ENCODE measurements around the gene F11. TPM values are rescaled to one million over a fixed set of nuclear protein-coding genes. Genes with fewer than 3 reads are reported as not detected.
"Not testable (repeated sequence)": the region's sequence is repeated elsewhere in the genome, so short reads cannot be mapped to it uniquely, and the experiment has no call there.

The F11 gene
- total RNA-seq, 1 experiment from 2014 or later = not detected

DNA sequence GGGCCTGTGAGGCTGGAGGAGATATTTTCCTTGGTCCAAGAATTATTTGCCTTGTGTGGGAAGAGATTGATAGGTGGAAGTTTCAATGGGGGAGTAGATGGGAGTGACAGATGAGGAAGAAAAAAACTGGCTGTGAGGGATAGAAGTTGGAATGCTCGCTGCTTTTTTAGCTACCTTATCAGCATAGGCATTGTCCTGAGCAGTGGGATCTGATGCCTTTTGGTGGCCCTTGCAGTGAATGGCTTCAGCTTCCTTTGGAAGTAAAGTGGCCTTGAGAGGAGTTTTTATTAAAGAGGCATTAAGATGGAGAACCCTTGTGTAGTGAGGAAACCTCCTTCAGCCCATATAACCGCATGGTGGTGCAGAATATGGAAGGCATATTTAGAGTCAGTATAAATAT, 22.7 kb upstream of the F11 start:
- Histone ChIP-seq H3K4me2 (ENCODE audit: low read length) (no peak overlapping the region), H3K36me3 (ENCODE audit: low read depth, low read length) (no peaks in the 10 kb centered on the region), H3K79me2 (ENCODE audit: low read length) (no peaks in the 10 kb centered on the region), H3K4me1 (ENCODE audit: insufficient read depth, low read length) (no peaks in the 10 kb centered on the region), H3K9me3 (ENCODE audit: low read length) (no peaks in the 10 kb centered on the region), H2AFZ (ENCODE audit: low read length) (no peak overlapping the region), H3F3A (ENCODE audit: low read length, unreplicated experiment) (no peaks in the 10 kb centered on the region), H4K20me1 (ENCODE audit: low read length) (no peaks in the 10 kb centered on the region), H3K9ac (ENCODE audit: low read length) (no peak overlapping the region), H3K4me3 (ENCODE audit: low read length) (no peak overlapping the region), H3K9me2 (replicated peaks; ENCODE audit: low read length) (no peaks in the 10 kb centered on the region), H3K27me3 (ENCODE audit: low read length) (peaks cover 9% of the 10 kb centered on the region; the same call in 1 of the 2 replicates), H3K27ac (ENCODE audit: low read length) (no peak overlapping the region)
- no peak for DNase-seq
- BruUV-seq (replicated peaks) = no TSS peak
- ChIA-PET CTCF (no interaction called here), POLR2A (ENCODE audit: unreplicated experiment) (no interaction called here)
- TF ChIP-seq, protein P1, sequence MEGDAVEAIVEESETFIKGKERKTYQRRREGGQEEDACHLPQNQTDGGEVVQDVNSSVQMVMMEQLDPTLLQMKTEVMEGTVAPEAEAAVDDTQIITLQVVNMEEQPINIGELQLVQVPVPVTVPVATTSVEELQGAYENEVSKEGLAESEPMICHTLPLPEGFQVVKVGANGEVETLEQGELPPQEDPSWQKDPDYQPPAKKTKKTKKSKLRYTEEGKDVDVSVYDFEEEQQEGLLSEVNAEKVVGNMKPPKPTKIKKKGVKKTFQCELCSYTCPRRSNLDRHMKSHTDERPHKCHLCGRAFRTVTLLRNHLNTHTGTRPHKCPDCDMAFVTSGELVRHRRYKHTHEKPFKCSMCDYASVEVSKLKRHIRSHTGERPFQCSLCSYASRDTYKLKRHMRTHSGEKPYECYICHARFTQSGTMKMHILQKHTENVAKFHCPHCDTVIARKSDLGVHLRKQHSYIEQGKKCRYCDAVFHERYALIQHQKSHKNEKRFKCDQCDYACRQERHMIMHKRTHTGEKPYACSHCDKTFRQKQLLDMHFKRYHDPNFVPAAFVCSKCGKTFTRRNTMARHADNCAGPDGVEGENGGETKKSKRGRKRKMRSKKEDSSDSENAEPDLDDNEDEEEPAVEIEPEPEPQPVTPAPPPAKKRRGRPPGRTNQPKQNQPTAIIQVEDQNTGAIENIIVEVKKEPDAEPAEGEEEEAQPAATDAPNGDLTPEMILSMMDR (conservative IDR thresholded peaks at IDR 0.05; ENCODE audit: low read depth, low read length) = no peak
- TF ChIP-seq EZH2 (IDR thresholded peaks at IDR 0.05; ENCODE audit: low read length, unreplicated experiment) (no peak), EZH2phosphoT487 (IDR thresholded peaks at IDR 0.05; ENCODE audit: borderline replicate concordance, low read length) (no peak)
- intact Hi-C loops (cut with micrococcal nuclease) = no loop called here
- no peak for ATAC-seq

DNA sequence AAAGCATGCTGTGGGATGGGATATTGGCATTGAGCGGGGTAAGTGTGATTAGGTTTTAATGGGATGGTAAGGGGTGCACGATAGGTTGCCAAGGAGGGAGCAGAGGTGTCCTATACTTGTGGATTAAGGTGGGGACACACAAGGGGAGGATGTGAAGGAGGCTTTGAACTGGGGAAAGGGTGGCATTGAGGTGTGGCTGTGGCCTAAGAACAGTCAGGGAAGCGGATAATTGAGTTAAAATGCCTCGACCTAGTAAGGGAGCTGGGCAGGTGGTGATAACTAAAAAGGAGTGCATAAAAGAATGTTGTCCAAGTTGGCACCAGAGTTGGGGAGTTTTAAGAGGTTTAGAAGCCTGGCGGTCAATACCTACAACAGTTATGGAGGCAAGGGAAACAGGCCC, 21.2 kb upstream of the F11 start:
- H3K4me3 ChIP-seq (ENCODE audit: low read length) = no peak overlapping the region
- H3K36me3 ChIP-seq (ENCODE audit: low read depth, low read length) = no peaks in the 10 kb centered on the region
- ChIA-PET CTCF (no interaction called here), POLR2A (ENCODE audit: unreplicated experiment) (no interaction called here)
- H3K27ac ChIP-seq (ENCODE audit: low read length) = no peak overlapping the region
- no peaks in the 10 kb centered on the region for H3K4me1 ChIP-seq (ENCODE audit: insufficient read depth, low read length)
- DNase-seq (no peak), ATAC-seq (no peak)
- no peak overlapping the region for H3K9ac ChIP-seq (ENCODE audit: low read length)
- peaks cover 6% of the 10 kb centered on the region; the same call in 1 of the 2 replicates for H3K27me3 ChIP-seq (ENCODE audit: low read length)
- BruUV-seq (replicated peaks) = no TSS peak
- H3F3A ChIP-seq (ENCODE audit: low read length, unreplicated experiment) = no peaks in the 10 kb centered on the region
- no peaks in the 10 kb centered on the region for H4K20me1 ChIP-seq (ENCODE audit: low read length)
- no peaks in the 10 kb centered on the region for H3K9me2 ChIP-seq (replicated peaks; ENCODE audit: low read length)
- no peaks in the 10 kb centered on the region for H3K9me3 ChIP-seq (ENCODE audit: low read length)
- H2AFZ ChIP-seq (ENCODE audit: low read length) = no peak overlapping the region
- no peak overlapping the region for H3K4me2 ChIP-seq (ENCODE audit: low read length)
- no peak for TF ChIP-seq EZH2 (IDR thresholded peaks at IDR 0.05; ENCODE audit: low read length, unreplicated experiment)
- TF ChIP-seq, protein P1 (conservative IDR thresholded peaks at IDR 0.05; ENCODE audit: low read depth, low read length) = no peak
- no peak for TF ChIP-seq EZH2phosphoT487 (IDR thresholded peaks at IDR 0.05; ENCODE audit: borderline replicate concordance, low read length)
- no peaks in the 10 kb centered on the region for H3K79me2 ChIP-seq (ENCODE audit: low read length)
- intact Hi-C loops (cut with micrococcal nuclease) = no loop called here

DNA sequence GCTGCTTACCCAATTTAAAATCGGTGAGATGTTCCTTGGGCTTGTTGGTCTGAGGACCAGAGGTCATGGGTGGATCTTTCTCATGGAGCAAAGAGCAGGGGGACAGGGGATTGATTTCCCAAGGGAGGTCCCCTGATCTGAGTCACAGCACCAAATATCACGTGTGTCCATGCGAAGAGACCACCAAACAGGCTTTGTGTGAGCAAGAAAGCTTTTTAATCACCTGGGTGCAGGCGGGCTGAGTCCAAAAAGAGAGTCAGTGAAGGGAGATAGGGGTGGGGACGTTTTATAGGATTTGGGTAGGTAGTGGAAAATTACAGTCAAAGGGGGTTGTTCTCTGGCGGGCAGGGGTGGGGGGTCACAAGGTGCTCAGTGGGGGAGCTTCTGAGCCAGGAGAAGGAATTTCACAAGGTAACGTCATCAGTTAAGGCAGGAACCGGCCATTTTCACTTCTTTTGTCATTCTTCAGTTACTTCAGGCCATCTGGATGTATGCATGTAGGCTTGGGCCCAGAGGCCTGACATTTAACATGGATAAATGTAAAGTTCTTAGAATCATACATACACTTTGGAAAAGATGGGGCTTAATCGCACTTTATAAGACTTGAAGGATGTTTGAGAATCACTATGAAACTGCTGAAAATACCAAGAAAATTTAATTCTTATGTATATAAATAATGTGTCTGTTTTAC, 18.8 kb upstream of the F11 start:
- H3K4me3 ChIP-seq (ENCODE audit: low read length); H2AFZ ChIP-seq (ENCODE audit: low read length); H3K4me1 ChIP-seq (ENCODE audit: insufficient read depth, low read length); H4K20me1 ChIP-seq (ENCODE audit: low read length); POLR2A ChIA-PET (ENCODE audit: unreplicated experiment); CTCF ChIA-PET; H3K79me2 ChIP-seq (ENCODE audit: low read length); H3K9me3 ChIP-seq (ENCODE audit: low read length); H3K4me2 ChIP-seq (ENCODE audit: low read length); H3K27ac ChIP-seq (ENCODE audit: low read length); H3K36me3 ChIP-seq (ENCODE audit: low read depth, low read length); H3K9me2 ChIP-seq (replicated peaks; ENCODE audit: low read length); H3F3A ChIP-seq (ENCODE audit: low read length, unreplicated experiment); intact Hi-C loops (cut with micrococcal nuclease); DNase-seq; BruUV-seq (replicated peaks); H3K9ac ChIP-seq (ENCODE audit: low read length); ATAC-seq: not testable (repeated sequence)
- peaks cover 13% of the 10 kb centered on the region; the same call in 1 of the 2 replicates for H3K27me3 ChIP-seq (ENCODE audit: low read length)

Data from PC-3 (cell line).